ENCODE data around the gene FNDC3B. TPM values are rescaled to one million over a fixed set of nuclear protein-coding genes. Genes with fewer than 3 reads are reported as not detected.
"Not testable (repeated sequence)": the region's sequence is repeated elsewhere in the genome, so short reads cannot be mapped to it uniquely, and the experiment has no call there.

FNDC3B gene
- total RNA-seq, 1 donor from 2014 or later = 9.3 TPM

GRCh38 chr3:172042136-172042662, 2.8 kb downstream of the FNDC3B start:
- POLR2A ChIA-PET = no interaction called here
- no peaks in the 10 kb centered on the region for H3K9me3 Mint-ChIP-seq
- peaks cover 4% of the 10 kb centered on the region for H3K36me3 Mint-ChIP-seq (ENCODE audit: low read depth)
- peaks cover 7% of the 10 kb centered on the region for H3K4me1 Mint-ChIP-seq
- intact Hi-C loops (cut with micrococcal nuclease) = no loop called here
- H3K27me3 Mint-ChIP-seq = peaks cover 2% of the 10 kb centered on the region
- DNase-seq (no peak), ATAC-seq (ENCODE audit: low read depth) (no peak)
- TF ChIP-seq CTCF (IDR thresholded peaks at IDR 0.05) = no peak
- CTCF ChIA-PET = interaction anchor here (0.8 kb wide), 1 partner anchor 20 kb away, joined by 5 read pairs; no protein-coding TSS in a partner anchor
- no peak overlapping the region for H3K4me3 Mint-ChIP-seq
- no peak overlapping the region for H3K27ac Mint-ChIP-seq

- CTCF ChIA-PET = interaction anchor here (0.8 kb wide), 1 partner anchor 20 kb away, joined by 5 read pairs; no protein-coding TSS in a partner anchor
- H3K27me3 Mint-ChIP-seq; H3K4me1 Mint-ChIP-seq; H3K27ac Mint-ChIP-seq; DNase-seq; intact Hi-C loops (cut with micrococcal nuclease); ATAC-seq (ENCODE audit: low read depth); H3K36me3 Mint-ChIP-seq (ENCODE audit: low read depth); POLR2A ChIA-PET; H3K9me3 Mint-ChIP-seq; H3K4me3 Mint-ChIP-seq: not testable (repeated sequence)
Measured at GRCh38 chr3:172042663-172043179, 3.3 kb downstream of the FNDC3B start.

GRCh38 chr3:172043233-172043632, 3.9 kb downstream of the FNDC3B start:
- no peak overlapping the region for H3K4me3 Mint-ChIP-seq
- no peak for ATAC-seq (ENCODE audit: low read depth)
- POLR2A ChIA-PET = no interaction called here
- peaks cover 4% of the 10 kb centered on the region for H3K36me3 Mint-ChIP-seq (ENCODE audit: low read depth)
- intact Hi-C loops (cut with micrococcal nuclease) = no loop called here
- no peaks in the 10 kb centered on the region for H3K27me3 Mint-ChIP-seq
- H3K4me1 Mint-ChIP-seq = peaks cover 7% of the 10 kb centered on the region
- no peaks in the 10 kb centered on the region for H3K9me3 Mint-ChIP-seq
- no peak for TF ChIP-seq CTCF (IDR thresholded peaks at IDR 0.05)
- no peak for DNase-seq
- CTCF ChIA-PET = no interaction called here
- H3K27ac Mint-ChIP-seq = no peak overlapping the region

- Mint-ChIP-seq H3K9me3 (peaks cover 2% of the 10 kb centered on the region), H3K36me3 (ENCODE audit: low read depth) (peaks cover 4% of the 10 kb centered on the region), H3K4me1 (peaks cover 7% of the 10 kb centered on the region), H3K27me3 (no peaks in the 10 kb centered on the region), H3K27ac (no peak overlapping the region), H3K4me3 (no peak overlapping the region)
- intact Hi-C loops (cut with micrococcal nuclease) = no loop called here
- TF ChIP-seq CTCF (IDR thresholded peaks at IDR 0.05) = no peak
- DNase-seq (no peak), ATAC-seq (ENCODE audit: low read depth) (no peak)
- ChIA-PET CTCF (no interaction called here), POLR2A (no interaction called here)
Measured at GRCh38 chr3:172043766-172044165, 4.4 kb downstream of the FNDC3B start.

- Mint-ChIP-seq H3K9me3 (peaks cover 3% of the 10 kb centered on the region), H3K36me3 (ENCODE audit: low read depth) (peaks cover 1% of the 10 kb centered on the region), H3K4me3 (no peak overlapping the region), H3K27me3 (no peaks in the 10 kb centered on the region), H3K4me1 (no peaks in the 10 kb centered on the region), H3K27ac (no peak overlapping the region)
- ChIA-PET POLR2A (interaction anchor here (0.6 kb wide), 1 partner anchor 548 kb away, joined by 6 read pairs; no protein-coding TSS in a partner anchor), CTCF (interaction anchor here (1.0 kb wide), 1 partner anchor 9 kb away, joined by 3 read pairs; no protein-coding TSS in a partner anchor)
- ATAC-seq (ENCODE audit: low read depth) = no peak
- TF ChIP-seq CTCF (IDR thresholded peaks at IDR 0.05) = no peak
- intact Hi-C loops (cut with micrococcal nuclease) = no loop called here
- DNase-seq = no peak
Measured at GRCh38 chr3:172044833-172045585, 5.6 kb downstream of the FNDC3B start.
